ENCODE data around the gene CCSER1. TPM values are rescaled to one million over a fixed set of nuclear protein-coding genes. Genes with fewer than 3 reads are reported as not detected.

The CCSER1 gene
- total and polyA plus RNA-seq, 4 donors, result 0.18 to 2.3 (median 1.2) TPM

DNA sequence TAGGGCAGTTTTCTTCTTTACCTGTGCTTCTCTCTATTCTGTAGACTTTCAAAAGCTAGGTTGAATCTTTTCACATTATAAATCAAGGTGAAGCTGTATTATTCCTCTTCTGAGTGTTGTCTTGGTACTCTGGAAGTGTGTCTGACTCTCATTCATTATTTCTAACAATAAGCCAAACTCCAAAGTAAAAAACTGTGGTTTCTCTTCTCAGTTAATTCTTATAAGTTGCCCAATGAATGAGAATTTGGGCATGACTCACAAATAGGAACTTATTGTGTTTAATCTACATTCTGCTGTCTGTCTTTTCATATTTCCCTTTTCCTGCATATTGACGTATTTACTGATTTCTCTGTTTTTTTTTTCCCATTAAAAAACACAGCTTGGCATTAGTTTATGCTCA, 714.5 kb downstream of the CCSER1 start (continued):
- no peak for TF ChIP-seq FOXA2 (IDR thresholded peaks at IDR 0.05)
- no peak for TF ChIP-seq HNF4G (IDR thresholded peaks at IDR 0.05)
- TF ChIP-seq, protein P1, sequence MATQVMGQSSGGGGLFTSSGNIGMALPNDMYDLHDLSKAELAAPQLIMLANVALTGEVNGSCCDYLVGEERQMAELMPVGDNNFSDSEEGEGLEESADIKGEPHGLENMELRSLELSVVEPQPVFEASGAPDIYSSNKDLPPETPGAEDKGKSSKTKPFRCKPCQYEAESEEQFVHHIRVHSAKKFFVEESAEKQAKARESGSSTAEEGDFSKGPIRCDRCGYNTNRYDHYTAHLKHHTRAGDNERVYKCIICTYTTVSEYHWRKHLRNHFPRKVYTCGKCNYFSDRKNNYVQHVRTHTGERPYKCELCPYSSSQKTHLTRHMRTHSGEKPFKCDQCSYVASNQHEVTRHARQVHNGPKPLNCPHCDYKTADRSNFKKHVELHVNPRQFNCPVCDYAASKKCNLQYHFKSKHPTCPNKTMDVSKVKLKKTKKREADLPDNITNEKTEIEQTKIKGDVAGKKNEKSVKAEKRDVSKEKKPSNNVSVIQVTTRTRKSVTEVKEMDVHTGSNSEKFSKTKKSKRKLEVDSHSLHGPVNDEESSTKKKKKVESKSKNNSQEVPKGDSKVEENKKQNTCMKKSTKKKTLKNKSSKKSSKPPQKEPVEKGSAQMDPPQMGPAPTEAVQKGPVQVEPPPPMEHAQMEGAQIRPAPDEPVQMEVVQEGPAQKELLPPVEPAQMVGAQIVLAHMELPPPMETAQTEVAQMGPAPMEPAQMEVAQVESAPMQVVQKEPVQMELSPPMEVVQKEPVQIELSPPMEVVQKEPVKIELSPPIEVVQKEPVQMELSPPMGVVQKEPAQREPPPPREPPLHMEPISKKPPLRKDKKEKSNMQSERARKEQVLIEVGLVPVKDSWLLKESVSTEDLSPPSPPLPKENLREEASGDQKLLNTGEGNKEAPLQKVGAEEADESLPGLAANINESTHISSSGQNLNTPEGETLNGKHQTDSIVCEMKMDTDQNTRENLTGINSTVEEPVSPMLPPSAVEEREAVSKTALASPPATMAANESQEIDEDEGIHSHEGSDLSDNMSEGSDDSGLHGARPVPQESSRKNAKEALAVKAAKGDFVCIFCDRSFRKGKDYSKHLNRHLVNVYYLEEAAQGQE (IDR thresholded peaks at IDR 0.05), result no peak
- TF ChIP-seq, protein P2, sequence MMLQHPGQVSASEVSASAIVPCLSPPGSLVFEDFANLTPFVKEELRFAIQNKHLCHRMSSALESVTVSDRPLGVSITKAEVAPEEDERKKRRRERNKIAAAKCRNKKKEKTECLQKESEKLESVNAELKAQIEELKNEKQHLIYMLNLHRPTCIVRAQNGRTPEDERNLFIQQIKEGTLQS (IDR thresholded peaks at IDR 0.05), result no peak
- TF ChIP-seq SP1 (IDR thresholded peaks at IDR 0.05), result no peak

DNA sequence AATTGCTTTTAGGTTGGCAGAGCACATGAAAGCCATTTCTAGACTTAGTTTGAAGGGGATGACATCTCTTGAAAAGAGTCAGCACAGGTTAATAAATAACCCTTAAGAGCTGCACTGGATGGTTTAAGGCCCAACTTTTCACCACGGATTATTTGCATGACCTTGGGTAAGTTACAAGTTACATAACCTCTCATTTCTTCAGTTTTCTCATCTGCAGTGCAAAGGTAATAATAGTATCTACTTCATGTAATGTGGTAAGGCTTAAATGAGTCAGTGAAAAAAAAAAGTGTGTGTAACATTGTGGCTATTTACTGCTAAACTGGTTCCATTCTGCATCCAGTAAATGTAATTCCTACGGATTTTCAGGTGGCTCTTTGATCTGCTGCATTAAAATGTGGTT, 715.8 kb downstream of the CCSER1 start:
- Histone ChIP-seq H3K27ac (ENCODE audit: low read depth in 1 of 2, low read length in 2 of 2) (no peak overlapping the region), H3K4me1 (ENCODE audit: control insufficient read depth in 4 of 4, insufficient read depth in 4 of 4, low read length in 3 of 4) (no peaks in the 10 kb centered on the region), H3K4me3 (ENCODE audit: low read depth in 1 of 3, low read length in 3 of 3) (no peak overlapping the region), H3K9ac (ENCODE audit: low read depth in 1 of 2, low read length in 2 of 2) (no peak overlapping the region), H3K36me3 (ENCODE audit: control insufficient read depth in 4 of 4, insufficient read depth in 3 of 4, low read depth in 1 of 4, low read length in 3 of 4) (no peaks in the 10 kb centered on the region), H3K27me3 (ENCODE audit: control insufficient read depth in 4 of 4, insufficient read depth in 4 of 4, low read length in 3 of 4) (no peaks in the 10 kb centered on the region), H3K9me3 (ENCODE audit: control insufficient read depth in 4 of 4, low read length in 3 of 4) (no peaks in the 10 kb centered on the region)
- WGBS, result 51% methylated on average over 2 of the region's 2 CpGs
- no peak for DNase-seq (ENCODE audit: low spot score)
- peak in 1 of 2 donors; percentile 16 for TF ChIP-seq HNF4A (conservative IDR thresholded peaks at IDR 0.05)
- TF ChIP-seq, protein P3, sequence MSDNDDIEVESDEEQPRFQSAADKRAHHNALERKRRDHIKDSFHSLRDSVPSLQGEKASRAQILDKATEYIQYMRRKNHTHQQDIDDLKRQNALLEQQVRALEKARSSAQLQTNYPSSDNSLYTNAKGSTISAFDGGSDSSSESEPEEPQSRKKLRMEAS (IDR thresholded peaks at IDR 0.05), result no peak

DNA sequence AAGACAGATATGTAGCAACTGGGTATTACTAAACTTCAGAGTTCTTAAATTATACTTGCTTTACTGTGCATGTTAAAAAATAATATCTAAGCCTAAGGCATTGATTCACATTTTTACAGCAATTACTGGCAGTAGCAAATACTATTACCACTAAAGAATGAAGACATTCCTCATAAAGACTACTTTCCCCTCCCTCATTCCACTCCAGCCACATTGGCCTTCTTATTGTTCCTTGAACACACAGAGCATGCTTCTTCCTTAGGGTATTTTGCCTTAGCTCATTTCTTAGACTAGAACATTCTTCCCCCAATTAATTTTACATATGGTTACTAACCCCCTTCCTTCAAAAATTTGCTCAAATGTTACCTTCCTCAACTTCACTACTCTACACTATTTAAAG, 717.0 kb downstream of the CCSER1 start:
- DNase-seq (ENCODE audit: low spot score), result no peak
- no peak overlapping the region for H3K9ac ChIP-seq (ENCODE audit: low read depth in 1 of 2, low read length in 2 of 2)
- no peak overlapping the region for H3K27ac ChIP-seq (ENCODE audit: low read depth in 1 of 2, low read length in 2 of 2)
- H3K27me3 ChIP-seq (ENCODE audit: control insufficient read depth in 4 of 4, insufficient read depth in 4 of 4, low read length in 3 of 4), result no peaks in the 10 kb centered on the region
- no peaks in the 10 kb centered on the region for H3K9me3 ChIP-seq (ENCODE audit: control insufficient read depth in 4 of 4, low read length in 3 of 4)
- H3K4me1 ChIP-seq (ENCODE audit: control insufficient read depth in 4 of 4, insufficient read depth in 4 of 4, low read length in 3 of 4), result no peaks in the 10 kb centered on the region
- no peak overlapping the region for H3K4me3 ChIP-seq (ENCODE audit: low read depth in 1 of 3, low read length in 3 of 3)
- H3K36me3 ChIP-seq (ENCODE audit: control insufficient read depth in 4 of 4, insufficient read depth in 3 of 4, low read depth in 1 of 4, low read length in 3 of 4), result no peaks in the 10 kb centered on the region
- TF ChIP-seq RXRA (IDR thresholded peaks at IDR 0.05) (no peak), FOXA1 (IDR thresholded peaks at IDR 0.05) (no peak), YY1 (IDR thresholded peaks at IDR 0.05) (no peak), EGR1 (IDR thresholded peaks at IDR 0.05; ENCODE audit: low read depth in 2 of 2) (no peak)
- TF ChIP-seq, protein P3 (IDR thresholded peaks at IDR 0.05), result no peak
- TF ChIP-seq, protein P1 (IDR thresholded peaks at IDR 0.05), result no peak
- TF ChIP-seq, protein P4, sequence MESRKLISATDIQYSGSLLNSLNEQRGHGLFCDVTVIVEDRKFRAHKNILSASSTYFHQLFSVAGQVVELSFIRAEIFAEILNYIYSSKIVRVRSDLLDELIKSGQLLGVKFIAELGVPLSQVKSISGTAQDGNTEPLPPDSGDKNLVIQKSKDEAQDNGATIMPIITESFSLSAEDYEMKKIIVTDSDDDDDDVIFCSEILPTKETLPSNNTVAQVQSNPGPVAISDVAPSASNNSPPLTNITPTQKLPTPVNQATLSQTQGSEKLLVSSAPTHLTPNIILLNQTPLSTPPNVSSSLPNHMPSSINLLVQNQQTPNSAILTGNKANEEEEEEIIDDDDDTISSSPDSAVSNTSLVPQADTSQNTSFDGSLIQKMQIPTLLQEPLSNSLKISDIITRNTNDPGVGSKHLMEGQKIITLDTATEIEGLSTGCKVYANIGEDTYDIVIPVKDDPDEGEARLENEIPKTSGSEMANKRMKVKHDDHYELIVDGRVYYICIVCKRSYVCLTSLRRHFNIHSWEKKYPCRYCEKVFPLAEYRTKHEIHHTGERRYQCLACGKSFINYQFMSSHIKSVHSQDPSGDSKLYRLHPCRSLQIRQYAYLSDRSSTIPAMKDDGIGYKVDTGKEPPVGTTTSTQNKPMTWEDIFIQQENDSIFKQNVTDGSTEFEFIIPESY (IDR thresholded peaks at IDR 0.05), result no peak

Data from liver (tissue), 9 donors.